OCI-LY1 (cell line): ENCODE data around the gene ERP44.

Experiments
- H2AFZ ChIP-seq: fragments of 200-600 bp; sonication (generic), shearing (Covaris generic); 2 replicates; pipeline ENCODE4 v1.6.0; 2014; ENCODE audit warnings: antibody characterized with exemption, mild to moderate bottlenecking, low read length
- H3F3A ChIP-seq: fragments of 200-600 bp; sonication (generic), shearing (Covaris generic); 2 replicates; pipeline ENCODE4 v1.6.0; 2014; ENCODE audit warnings: mild to moderate bottlenecking, antibody characterized with exemption, low read length, moderate library complexity; ENCODE audit not compliant: insufficient read depth
- H3K27ac ChIP-seq: fragments of 200-600 bp; sonication (generic); 2 replicates; pipeline ENCODE4 v1.5.1; 2014; ENCODE audit warnings: low read length, mixed run types, mild to moderate bottlenecking, low read depth; ENCODE audit not compliant: poor library complexity, severe bottlenecking
- H3K27me3 ChIP-seq: fragments of 200-600 bp; sonication (generic); 2 replicates; pipeline ENCODE4 v1.6.0; 2014; ENCODE audit warnings: antibody characterized with exemption, mild to moderate bottlenecking, low read length, moderate library complexity; ENCODE audit not compliant: insufficient read depth
- H3K36me3 ChIP-seq: fragments of 200-600 bp; sonication (generic); 2 replicates; pipeline ENCODE4 v1.6.1; 2014; ENCODE audit warnings: mild to moderate bottlenecking, antibody characterized with exemption, low read length, moderate library complexity, mixed read lengths; ENCODE audit not compliant: insufficient read depth
- H3K4me1 ChIP-seq: fragments of 200-600 bp; sonication (generic); 2 replicates; pipeline ENCODE4 v1.5.1; 2014; ENCODE audit warnings: mild to moderate bottlenecking, low read length, moderate library complexity; ENCODE audit not compliant: insufficient read depth, severe bottlenecking
- H3K4me2 ChIP-seq: fragments of 200-600 bp; sonication (generic), shearing (Covaris generic); 2 replicates; pipeline ENCODE4 v1.6.1; 2014; ENCODE audit warnings: low read length
- H3K4me3 ChIP-seq: fragments of 200-600 bp; sonication (generic); 2 replicates; pipeline ENCODE4 v1.5.1; 2014; ENCODE audit warnings: low read length, low read depth, mild to moderate bottlenecking, mixed read lengths; ENCODE audit not compliant: poor library complexity, severe bottlenecking
- H3K79me2 ChIP-seq: fragments of 200-600 bp; shearing (Covaris generic); 2 replicates; pipeline ENCODE4 v1.6.1; 2016; ENCODE audit warnings: mixed run types, low read length, mixed read lengths; ENCODE audit not compliant: insufficient read depth
- H3K9ac ChIP-seq: fragments of 200-600 bp; sonication (generic), shearing (Covaris generic); 2 replicates; pipeline ENCODE4 v1.6.1; 2014; ENCODE audit warnings: mild to moderate bottlenecking, low read length, mixed read lengths
- H3K9me2 ChIP-seq: fragments of 200-600 bp; sonication (generic), shearing (Covaris generic); 2 replicates; pipeline ENCODE4 v1.6.1; 2014; ENCODE audit warnings: low read depth, mild to moderate bottlenecking, low read length, mixed read lengths
- H3K9me3 ChIP-seq: fragments of 200-600 bp; shearing (Covaris generic); 2 replicates; pipeline ENCODE4 v1.6.1; 2014; ENCODE audit warnings: low read length, mixed read lengths
- H4K20me1 ChIP-seq: fragments of 200-600 bp; sonication (generic), shearing (Covaris generic); 2 replicates; pipeline ENCODE4 v1.6.0; 2016; ENCODE audit warnings: mild to moderate bottlenecking, low read length; ENCODE audit not compliant: insufficient read depth
- EZH2 ChIP-seq: fragments of 200-600 bp; sonication (generic), shearing (Covaris generic); IDR thresholded peaks from 2 replicates; pipeline ENCODE4 v1.8.0; 2017; ENCODE audit warnings: borderline replicate concordance, mixed run types, mild to moderate bottlenecking, antibody characterized with exemption, low read length, moderate library complexity, mixed read lengths
- TF ChIP-seq, protein P1 (sequence below): fragments of 200-600 bp; sonication (generic), shearing (Covaris generic); IDR thresholded peaks from 2 replicates; pipeline ENCODE4 v1.5.1; 2017; ENCODE audit warnings: mild to moderate bottlenecking, antibody characterized with exemption, low read length, moderate library complexity, mixed read lengths

The ERP44 gene

DNA sequence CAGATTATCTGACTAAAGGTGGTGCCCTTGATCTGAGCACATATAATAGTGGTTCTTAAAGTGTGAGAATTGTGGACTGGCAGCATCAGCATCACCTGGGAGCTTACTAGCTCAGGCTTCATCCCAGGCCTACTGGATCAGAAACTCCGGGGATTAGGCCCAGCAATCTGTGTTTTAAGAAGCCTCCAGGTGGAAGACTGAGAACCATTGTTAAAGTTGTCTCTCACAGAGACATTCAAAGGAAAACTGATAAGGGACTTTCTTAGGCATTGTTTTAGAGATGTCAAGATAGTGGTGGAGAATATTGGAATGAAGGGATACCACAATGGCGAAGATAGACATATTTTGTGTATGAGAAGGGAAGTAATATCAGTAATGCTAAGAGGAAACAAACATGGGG is 132.8 kb downstream of the ERP44 start:
- TF ChIP-seq, protein P1, sequence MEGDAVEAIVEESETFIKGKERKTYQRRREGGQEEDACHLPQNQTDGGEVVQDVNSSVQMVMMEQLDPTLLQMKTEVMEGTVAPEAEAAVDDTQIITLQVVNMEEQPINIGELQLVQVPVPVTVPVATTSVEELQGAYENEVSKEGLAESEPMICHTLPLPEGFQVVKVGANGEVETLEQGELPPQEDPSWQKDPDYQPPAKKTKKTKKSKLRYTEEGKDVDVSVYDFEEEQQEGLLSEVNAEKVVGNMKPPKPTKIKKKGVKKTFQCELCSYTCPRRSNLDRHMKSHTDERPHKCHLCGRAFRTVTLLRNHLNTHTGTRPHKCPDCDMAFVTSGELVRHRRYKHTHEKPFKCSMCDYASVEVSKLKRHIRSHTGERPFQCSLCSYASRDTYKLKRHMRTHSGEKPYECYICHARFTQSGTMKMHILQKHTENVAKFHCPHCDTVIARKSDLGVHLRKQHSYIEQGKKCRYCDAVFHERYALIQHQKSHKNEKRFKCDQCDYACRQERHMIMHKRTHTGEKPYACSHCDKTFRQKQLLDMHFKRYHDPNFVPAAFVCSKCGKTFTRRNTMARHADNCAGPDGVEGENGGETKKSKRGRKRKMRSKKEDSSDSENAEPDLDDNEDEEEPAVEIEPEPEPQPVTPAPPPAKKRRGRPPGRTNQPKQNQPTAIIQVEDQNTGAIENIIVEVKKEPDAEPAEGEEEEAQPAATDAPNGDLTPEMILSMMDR, result no peak
- TF ChIP-seq EZH2, result no peak
- Histone ChIP-seq H3K36me3 (peaks cover 13% of the 10 kb centered on the region; the same call in 1 of the 2 replicates), H3K27ac (no peak overlapping the region), H3K9ac (no peak overlapping the region), H3F3A (no peaks in the 10 kb centered on the region), H3K4me3 (no peak overlapping the region), H3K9me3 (no peaks in the 10 kb centered on the region), H3K4me1 (no peaks in the 10 kb centered on the region), H3K9me2 (no peaks in the 10 kb centered on the region), H2AFZ (no peak overlapping the region), H3K27me3 (no peaks in the 10 kb centered on the region), H3K4me2 (no peak overlapping the region), H3K79me2 (no peaks in the 10 kb centered on the region), H4K20me1 (no peaks in the 10 kb centered on the region)

DNA sequence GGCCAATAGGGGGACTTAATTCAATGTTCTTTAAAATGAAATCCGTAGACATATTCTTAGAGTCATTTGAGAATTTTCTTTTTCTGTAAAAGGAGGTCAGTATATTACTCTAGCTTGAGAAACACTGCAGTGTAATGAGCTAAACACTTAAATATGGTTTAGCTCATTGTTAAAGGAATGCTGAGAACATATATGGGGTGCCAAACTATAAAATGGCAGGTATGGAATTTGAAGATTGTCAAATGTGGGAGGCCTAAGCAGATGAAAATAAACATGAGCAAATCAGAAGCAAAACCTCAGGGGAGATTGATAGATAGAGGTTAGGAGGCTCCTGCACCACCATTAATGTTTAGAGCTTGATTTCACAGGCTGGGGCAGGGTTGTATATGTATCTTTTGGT is 134.5 kb downstream of the ERP44 start:
- Histone ChIP-seq H3F3A (no peaks in the 10 kb centered on the region), H3K36me3 (peaks cover 8% of the 10 kb centered on the region; the same call in 1 of the 2 replicates), H3K27ac (no peak overlapping the region), H3K4me2 (no peak overlapping the region), H3K79me2 (no peaks in the 10 kb centered on the region), H3K9me3 (no peaks in the 10 kb centered on the region), H3K9me2 (no peaks in the 10 kb centered on the region), H3K4me1 (no peaks in the 10 kb centered on the region), H4K20me1 (no peaks in the 10 kb centered on the region), H3K27me3 (no peaks in the 10 kb centered on the region), H3K4me3 (no peak overlapping the region), H3K9ac (no peak overlapping the region), H2AFZ (no peak overlapping the region)
- TF ChIP-seq, protein P1, result no peak
- no peak for TF ChIP-seq EZH2

DNA sequence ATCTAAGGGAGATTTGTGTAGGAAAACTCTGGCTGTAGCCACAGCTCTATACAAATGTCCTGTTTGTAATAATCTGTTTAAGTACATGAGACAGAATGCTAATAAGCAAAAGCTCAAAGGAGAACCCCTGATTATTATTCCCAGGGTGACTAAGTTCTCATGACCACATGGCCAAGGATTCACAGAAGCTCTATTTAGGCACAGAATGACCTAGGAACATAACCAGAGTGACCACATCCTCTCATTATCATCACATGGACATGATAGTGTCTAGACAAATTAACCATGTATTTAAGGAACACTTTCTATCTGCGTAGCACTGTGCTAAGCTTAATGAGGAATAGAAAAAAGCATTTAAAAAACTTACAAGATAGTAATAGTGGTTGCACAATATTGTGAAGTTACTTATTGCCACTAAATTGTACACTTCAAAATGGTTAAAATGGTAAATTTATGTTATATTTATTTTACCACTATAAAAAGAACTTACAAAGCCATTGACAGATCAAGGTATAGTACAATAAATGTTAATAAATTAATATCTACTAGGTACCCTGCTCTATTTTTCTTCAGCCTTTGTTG is 136.0 kb downstream of the ERP44 start:
- no peaks in the 10 kb centered on the region for H4K20me1 ChIP-seq
- no peaks in the 10 kb centered on the region for H3K36me3 ChIP-seq
- TF ChIP-seq, protein P1, result no peak
- no peak for TF ChIP-seq EZH2
- H3K4me1 ChIP-seq, result no peaks in the 10 kb centered on the region
- H3K9me3 ChIP-seq, result no peaks in the 10 kb centered on the region
- no peak overlapping the region for H3K4me3 ChIP-seq
- H3K9ac ChIP-seq, result no peak overlapping the region
- no peaks in the 10 kb centered on the region for H3F3A ChIP-seq
- no peaks in the 10 kb centered on the region for H3K9me2 ChIP-seq
- H2AFZ ChIP-seq, result no peak overlapping the region
- H3K27me3 ChIP-seq, result no peaks in the 10 kb centered on the region
- H3K4me2 ChIP-seq, result no peak overlapping the region
- no peaks in the 10 kb centered on the region for H3K79me2 ChIP-seq
- no peak overlapping the region for H3K27ac ChIP-seq
